MM.1S (cell line): ENCODE measurements around the gene CAMK2G.

Source experiments
- DNase-seq: peaks from one replicate; pipeline ENCODE4 v3.0.0-alpha.2; 2015
- H2AFZ ChIP-seq: fragments of 300-600 bp; sonication (generic); 2 replicates; pipeline ENCODE4 v1.6.0; 2016; ENCODE audit warnings: antibody characterized with exemption, low read length
- H3F3A ChIP-seq: fragments of 300-600 bp; sonication (generic); 2 replicates; pipeline ENCODE4 v1.6.1; 2016; ENCODE audit warnings: mild to moderate bottlenecking, antibody characterized with exemption, low read length, moderate library complexity, mixed read lengths; ENCODE audit not compliant: insufficient read depth
- H3K27ac ChIP-seq: fragments of 300-600 bp; sonication (generic); 2 replicates; pipeline ENCODE4 v1.5.1; 2016; ENCODE audit warnings: mild to moderate bottlenecking, low read length
- H3K27me3 ChIP-seq: fragments of 300-600 bp; sonication (generic); replicated peaks from 2 replicates; pipeline ENCODE4 v1.6.0; 2016; ENCODE audit warnings: low read length; ENCODE audit not compliant: insufficient read depth
- H3K36me3 ChIP-seq: fragments of 300-600 bp; sonication (generic); replicated peaks from 2 replicates; pipeline ENCODE4 v1.6.1; 2016; ENCODE audit warnings: mild to moderate bottlenecking, low read length, mixed read lengths; ENCODE audit not compliant: insufficient read depth
- H3K4me1 ChIP-seq: fragments of 300-600 bp; sonication (generic); 2 replicates; pipeline ENCODE4 v1.6.1; 2016; ENCODE audit warnings: low read length, mixed read lengths
- H3K4me2 ChIP-seq: fragments of 300-600 bp; sonication (generic); 2 replicates; pipeline ENCODE4 v1.6.0; 2016; ENCODE audit warnings: low read depth, low read length
- H3K4me3 ChIP-seq: fragments of 300-600 bp; sonication (generic); 2 replicates; pipeline ENCODE4 v1.5.1; 2016; ENCODE audit warnings: low read length, mixed read lengths
- H3K79me2 ChIP-seq: fragments of 300-600 bp; sonication (generic); 2 replicates; pipeline ENCODE4 v1.6.1; 2016; ENCODE audit warnings: mixed run types, low read length, mixed read lengths
- H3K9ac ChIP-seq: fragments of 300-600 bp; sonication (generic); 2 replicates; pipeline ENCODE4 v1.6.1; 2016; ENCODE audit warnings: low read length, mixed read lengths
- H3K9me2 ChIP-seq: fragments of 300-600 bp; sonication (generic); replicated peaks from 2 replicates; pipeline ENCODE4 v1.6.1; 2016; ENCODE audit warnings: mild to moderate bottlenecking, low read length, mixed read lengths; ENCODE audit not compliant: insufficient read depth
- H3K9me3 ChIP-seq: fragments of 300-600 bp; sonication (generic); replicated peaks from 2 replicates; pipeline ENCODE4 v1.6.1; 2016; ENCODE audit warnings: mild to moderate bottlenecking, low read length, mixed read lengths; ENCODE audit not compliant: insufficient read depth
- H4K20me1 ChIP-seq: fragments of 300-600 bp; sonication (generic); 2 replicates; pipeline ENCODE4 v1.6.1; 2016; ENCODE audit warnings: mild to moderate bottlenecking, low read length, moderate library complexity, mixed read lengths; ENCODE audit not compliant: insufficient read depth
- CTCF ChIP-seq: fragments of 300-600 bp; sonication (generic); IDR thresholded peaks from 2 replicates; pipeline ENCODE4 v1.5.1; 2016; ENCODE audit warnings: antibody characterized with exemption, low read length, mixed read lengths
- EZH2 ChIP-seq: fragments of 300-600 bp; sonication (generic); optimal IDR thresholded peaks from 2 replicates; pipeline ENCODE3; 2017; ENCODE audit warnings: low read depth, mild to moderate bottlenecking, antibody characterized with exemption, low read length, mixed read lengths
- EZH2phosphoT487 ChIP-seq: fragments of 300-600 bp; sonication (generic); IDR thresholded peaks from 2 replicates; pipeline ENCODE4 v1.6.1; 2018; ENCODE audit warnings: antibody characterized with exemption, low read length

CAMK2G gene

DNA sequence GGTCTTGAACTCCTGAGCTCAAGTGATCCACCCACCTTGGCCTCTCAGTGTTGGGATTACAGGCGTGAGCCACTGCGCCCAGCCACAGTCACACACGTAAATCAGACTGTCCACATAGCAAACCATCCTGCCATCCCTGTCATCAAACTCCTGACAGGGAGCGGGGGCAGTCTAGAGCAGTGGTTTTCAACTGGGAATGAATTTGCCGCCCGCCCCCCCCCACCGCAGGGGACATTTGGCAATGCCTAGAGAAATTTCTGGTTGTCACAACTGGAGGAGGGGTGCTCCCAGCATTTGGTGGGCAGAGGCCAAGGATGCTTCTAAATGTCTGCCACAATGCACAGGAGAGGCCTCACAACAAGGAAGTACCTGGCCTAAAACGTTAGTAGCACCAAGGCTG is 24.1 kb downstream of the CAMK2G start:
- Histone ChIP-seq H3K27me3 (no peaks in the 10 kb centered on the region), H3K4me1 (no peaks in the 10 kb centered on the region), H3K27ac (no peak overlapping the region), H4K20me1 (no peaks in the 10 kb centered on the region), H3F3A (no peaks in the 10 kb centered on the region), H3K4me3 (no peak overlapping the region), H3K4me2 (no peak overlapping the region), H3K36me3 (no peaks in the 10 kb centered on the region), H3K79me2 (no peaks in the 10 kb centered on the region), H2AFZ (no peak overlapping the region), H3K9me3 (no peaks in the 10 kb centered on the region), H3K9ac (no peak overlapping the region), H3K9me2 (no peaks in the 10 kb centered on the region)
- TF ChIP-seq EZH2phosphoT487 (no peak), CTCF (no peak), EZH2 (no peak)
- no peak for DNase-seq

GRCh38 chr10:73848821-73849489 is 25.4 kb downstream of the CAMK2G start:
- Histone ChIP-seq H3K27me3 (no peaks in the 10 kb centered on the region), H3K27ac (no peak overlapping the region), H3K4me1 (no peaks in the 10 kb centered on the region), H3K79me2 (no peaks in the 10 kb centered on the region), H3K4me2 (no peak overlapping the region), H3K9me2 (no peaks in the 10 kb centered on the region), H3K36me3 (no peaks in the 10 kb centered on the region), H3F3A (no peaks in the 10 kb centered on the region), H4K20me1 (no peaks in the 10 kb centered on the region), H3K4me3 (no peak overlapping the region), H3K9ac (no peak overlapping the region), H3K9me3 (no peaks in the 10 kb centered on the region), H2AFZ (no peak overlapping the region)
- peak; percentile 99 for TF ChIP-seq CTCF
- TF ChIP-seq EZH2 = no peak
- peak; percentile 76 for DNase-seq

GRCh38 chr10:73847031-73847430 is 27.3 kb downstream of the CAMK2G start:
- H3K4me3 ChIP-seq = no peak overlapping the region
- no peak overlapping the region for H3K4me2 ChIP-seq
- no peaks in the 10 kb centered on the region for H4K20me1 ChIP-seq
- no peak for TF ChIP-seq EZH2phosphoT487
- TF ChIP-seq EZH2 = no peak
- TF ChIP-seq CTCF = no peak
- H3K9ac ChIP-seq = no peak overlapping the region
- no peaks in the 10 kb centered on the region for H3K79me2 ChIP-seq
- no peak for DNase-seq
- H3K9me2 ChIP-seq = no peaks in the 10 kb centered on the region
- H3F3A ChIP-seq = no peaks in the 10 kb centered on the region
- no peaks in the 10 kb centered on the region for H3K27me3 ChIP-seq
- H3K4me1 ChIP-seq = no peaks in the 10 kb centered on the region
- no peaks in the 10 kb centered on the region for H3K9me3 ChIP-seq
- no peak overlapping the region for H2AFZ ChIP-seq
- H3K36me3 ChIP-seq = no peaks in the 10 kb centered on the region
- no peak overlapping the region for H3K27ac ChIP-seq
